Globus pallidus (tissue), 1 donor: Measurements from ENCODE around the gene COL16A1.
"Not testable (repeated sequence)": the region's sequence is repeated elsewhere in the genome, so short reads cannot be mapped to it uniquely, and the experiment has no call there.

Experiments used
- DNase-seq: peaks from one replicate; pipeline ENCODE4 v3.0.0-alpha.2; 2015; ENCODE audit warnings: low spot score

The COL16A1 gene

DNA sequence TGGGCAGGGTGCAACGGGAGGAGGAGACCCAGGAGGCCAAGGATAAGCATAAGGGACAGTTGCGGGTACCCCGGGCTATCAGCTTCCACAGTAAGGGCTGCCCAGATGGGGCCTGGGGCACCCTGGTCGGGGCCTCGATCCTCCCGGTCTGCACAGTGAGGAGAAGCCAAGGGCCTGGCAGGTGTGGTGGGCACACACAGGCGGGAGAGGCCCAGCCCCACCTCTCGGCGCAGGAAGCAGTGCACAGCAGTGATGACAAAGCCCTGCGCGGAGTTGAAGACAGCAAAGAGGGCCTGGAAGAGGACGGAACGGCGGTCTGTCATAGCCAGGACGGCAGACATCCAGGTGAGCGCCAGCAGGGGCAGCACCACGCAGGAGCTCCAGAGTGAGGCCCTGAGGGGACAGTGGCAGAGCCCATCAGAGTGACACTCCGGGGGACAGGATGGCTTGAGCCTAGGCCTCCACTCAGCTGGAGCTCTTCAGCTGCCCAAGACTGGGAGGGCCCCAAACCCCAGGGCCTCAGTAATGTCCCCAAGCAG is 29.0 kb upstream of the COL16A1 start:
- DNase-seq, result no peak

- DNase-seq, result no peak
Observed at GRCh38 chr1:31732343-31732742, 28.5 kb upstream of the COL16A1 start.

- DNase-seq, result no peak
Observed at GRCh38 chr1:31731049-31731565, 27.3 kb upstream of the COL16A1 start.

DNA sequence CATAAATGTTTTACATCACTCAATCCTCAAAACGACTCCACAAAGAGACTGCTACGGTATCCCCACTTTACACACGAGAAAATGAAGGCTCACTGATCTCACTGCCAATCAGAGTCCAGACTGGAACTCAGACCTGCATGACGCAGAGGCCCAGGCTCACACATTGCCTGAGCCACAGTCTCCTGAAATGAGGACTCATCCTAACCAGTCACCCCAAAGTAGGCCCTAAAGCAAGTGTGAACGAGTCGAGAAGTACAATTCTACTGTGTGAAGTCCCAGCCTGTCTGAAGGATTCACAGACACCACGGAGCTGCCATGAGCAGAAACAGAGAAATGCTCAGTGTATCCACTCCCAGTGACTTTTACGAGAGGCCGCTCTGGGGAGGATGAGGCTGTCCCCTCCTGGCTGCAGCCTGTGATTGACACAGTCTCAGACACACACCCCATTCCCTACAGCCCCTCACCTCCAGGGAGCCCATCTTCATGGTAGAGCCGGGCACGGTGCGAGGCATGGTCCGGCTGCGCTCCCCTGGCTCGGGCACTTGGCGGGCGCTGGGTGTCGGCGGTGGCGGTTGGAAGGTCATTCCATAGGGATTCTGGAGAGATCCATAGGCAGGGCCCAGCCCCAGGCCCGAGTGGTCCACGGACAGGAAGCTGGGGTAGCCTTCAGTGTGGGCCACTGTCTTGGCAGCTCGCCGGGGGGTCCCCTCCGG is 26.7 kb upstream of the COL16A1 start:
- DNase-seq, result no peak

DNA sequence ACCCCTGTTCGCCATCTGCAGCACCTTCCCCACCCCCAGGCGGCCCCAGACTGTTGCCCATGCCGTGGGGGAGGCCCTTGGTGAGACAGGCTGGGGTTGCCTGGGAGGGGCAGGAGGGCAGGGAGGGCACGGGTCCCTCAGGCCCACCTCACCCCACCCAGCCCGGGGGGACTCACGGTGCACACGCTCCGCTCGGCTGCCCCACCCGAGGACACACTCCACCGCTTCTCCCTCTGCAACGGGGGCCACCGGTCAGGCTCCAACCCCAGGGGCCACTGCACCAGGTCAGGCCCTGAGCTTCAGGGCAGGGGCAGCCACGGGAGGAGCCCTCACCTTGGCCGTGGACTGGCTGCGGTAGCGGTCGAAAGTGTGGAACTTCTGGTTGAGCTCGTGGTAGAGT is 24.0 kb upstream of the COL16A1 start:
- DNase-seq, result no peak

DNA sequence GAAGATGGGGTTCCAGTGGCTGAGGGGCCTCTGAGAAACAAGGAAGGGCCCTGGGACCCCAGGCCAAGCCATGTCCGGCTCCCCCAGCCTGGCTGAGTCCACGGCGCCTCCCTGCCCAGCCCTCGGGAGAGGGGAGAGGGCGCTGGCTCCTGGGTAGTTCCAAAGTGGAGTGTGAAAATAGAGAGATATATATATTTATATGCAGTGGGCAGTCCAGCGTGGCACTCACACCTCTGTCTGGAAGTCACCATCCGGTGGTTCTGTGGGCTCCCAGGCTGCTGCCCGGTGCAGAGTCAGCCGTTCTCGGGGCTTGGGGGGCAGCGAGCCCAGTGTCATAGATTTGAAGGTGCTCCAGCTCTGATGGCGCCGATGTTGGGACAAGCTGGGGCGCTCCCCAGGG is 23.4 kb upstream of the COL16A1 start:
- DNase-seq, result no peak

DNA sequence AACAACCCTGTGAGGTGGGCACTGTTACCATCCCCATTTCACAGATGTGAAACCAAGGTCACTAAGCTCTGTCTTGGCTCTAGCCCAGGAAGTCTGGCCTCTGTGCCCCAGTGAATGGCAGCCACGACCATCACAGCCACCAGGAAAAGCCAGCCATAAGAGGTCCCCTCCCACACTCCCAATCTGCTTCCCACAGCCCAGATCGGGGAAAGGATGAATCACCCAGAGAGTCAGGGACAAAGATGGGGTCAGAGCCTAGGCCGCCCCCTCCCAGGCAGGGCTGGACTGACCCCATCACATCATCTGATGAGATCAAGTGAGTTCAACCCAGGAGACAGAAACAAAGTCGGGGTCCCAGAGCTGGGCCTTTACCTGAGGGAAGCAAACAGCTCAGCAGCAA is 22.9 kb upstream of the COL16A1 start:
- DNase-seq, result no peak

- no peak for DNase-seq
Observed at GRCh38 chr1:31725777-31726535, 22.1 kb upstream of the COL16A1 start.

DNA sequence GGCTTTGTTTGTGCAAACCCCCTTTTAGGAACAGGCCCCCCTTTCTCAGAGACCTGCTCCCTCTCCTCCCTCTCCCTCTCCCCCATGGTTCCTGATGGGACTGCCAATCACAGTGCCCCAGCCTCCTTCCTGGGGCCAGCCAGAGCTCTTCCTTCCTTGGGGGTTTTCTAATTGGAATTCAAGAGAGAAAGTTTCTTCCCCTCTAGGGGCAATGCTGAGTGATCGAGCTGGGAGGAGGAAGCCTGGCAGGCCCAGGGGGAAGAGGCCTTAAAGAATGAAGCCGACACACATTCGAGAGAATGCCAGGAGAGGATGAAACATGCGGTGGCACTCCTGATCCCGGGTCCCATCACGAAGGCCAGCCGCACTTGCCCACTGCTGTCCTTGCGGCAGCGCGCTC is 21.3 kb upstream of the COL16A1 start:
- DNase-seq, result no peak

- DNase-seq, result no peak
Observed at GRCh38 chr1:31723828-31724359, 20.1 kb upstream of the COL16A1 start.

GRCh38 chr1:31718327-31718897 is 14.6 kb upstream of the COL16A1 start:
- DNase-seq, result no peak

- no peak for DNase-seq
Observed at GRCh38 chr1:31717341-31717740, 13.5 kb upstream of the COL16A1 start.

DNA sequence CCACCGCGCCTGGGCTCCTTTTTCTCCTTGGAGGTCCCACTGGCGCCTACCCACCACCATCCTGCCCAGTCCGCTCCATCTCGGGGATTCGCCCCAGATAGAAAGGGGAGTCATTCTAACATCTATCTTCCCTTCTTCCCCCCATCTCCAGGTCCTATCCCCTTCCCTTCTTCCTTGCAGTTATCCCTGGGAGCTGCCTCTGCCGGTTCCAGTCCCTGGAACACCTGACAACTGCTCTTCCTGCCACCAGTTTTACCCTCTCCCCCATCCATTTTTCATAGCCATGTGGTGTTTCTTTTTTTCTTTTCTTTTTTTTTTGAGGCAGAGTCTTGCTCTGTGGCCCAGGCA is 12.0 kb upstream of the COL16A1 start:
- no peak for DNase-seq

GRCh38 chr1:31715087-31715872 is 11.5 kb upstream of the COL16A1 start:
- peak; percentile 83 for DNase-seq

- peak; percentile 56 for DNase-seq
Observed at GRCh38 chr1:31714442-31715086, 10.7 kb upstream of the COL16A1 start.

- DNase-seq, result no peak
Observed at GRCh38 chr1:31712630-31713029, 8.8 kb upstream of the COL16A1 start.

GRCh38 chr1:31712068-31712467 is 8.3 kb upstream of the COL16A1 start:
- no peak for DNase-seq

DNA sequence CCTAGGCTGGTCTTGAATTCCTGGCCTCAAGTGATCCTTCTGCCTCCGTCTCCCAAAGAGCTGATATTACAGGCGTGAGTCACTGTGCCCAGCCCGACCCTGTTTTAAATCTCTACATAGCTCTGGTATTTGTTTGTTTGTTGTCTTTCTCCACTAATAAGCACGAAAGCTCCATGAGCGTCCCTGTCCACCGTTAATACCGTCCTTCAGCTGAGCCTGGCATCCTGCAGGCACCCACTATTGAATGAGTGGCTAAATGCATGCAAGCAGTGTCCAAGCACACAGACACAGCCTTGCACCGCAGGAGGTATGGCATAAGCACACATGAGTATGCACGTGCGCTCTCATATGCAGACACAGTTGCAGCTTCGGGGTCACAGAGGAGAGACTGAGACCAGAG is 4.5 kb upstream of the COL16A1 start:
- no peak for DNase-seq

DNA sequence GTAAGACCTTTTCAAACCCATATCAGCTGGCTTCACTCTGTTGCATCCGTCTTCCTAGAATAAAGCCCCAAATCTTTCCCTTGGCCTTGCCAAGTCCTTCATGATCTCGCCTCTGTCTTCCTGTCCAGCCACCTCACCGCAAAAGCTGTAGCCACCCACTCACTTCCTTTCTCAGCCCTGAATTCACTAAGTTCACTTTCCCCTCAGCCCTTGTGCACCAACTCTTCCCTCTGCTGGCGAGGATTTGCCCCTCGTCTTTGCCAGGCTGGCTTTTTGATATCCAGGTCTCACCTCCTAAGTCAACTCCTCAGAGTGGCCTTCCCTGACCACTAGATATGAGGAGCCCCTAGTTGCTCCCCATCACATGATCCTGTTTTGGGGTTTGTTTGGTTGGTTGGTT is 3.9 kb upstream of the COL16A1 start:
- no peak for DNase-seq

GRCh38 chr1:31707059-31707600 is 3.3 kb upstream of the COL16A1 start:
- DNase-seq, result not testable (repeated sequence)
